NCI-H1436 treated with DMSO at 0.1 percent for 48 hours (cell line): ENCODE data around the gene QSER1.
"Not testable (repeated sequence)": the region's sequence is repeated elsewhere in the genome, so short reads cannot be mapped to it uniquely, and the experiment has no call there.

Experiments
- DNase-seq: peaks from one replicate; lab custom pipeline; 2025; lab: John Stamatoyannopoulos, UW

QSER1 gene

GRCh38 chr11:32892355-32893092, at the start of gene QSER1:
Gene QSER1 (plus strand): TSS chr11:32892811. CDS start chr11:32893126, 315 bp downstream.
- no peak for DNase-seq

GRCh38 chr11:32843544-32843943, 49.1 kb upstream of the QSER1 start:
- no peak for DNase-seq

GRCh38 chr11:32847511-32847910, 45.1 kb upstream of the QSER1 start:
- DNase-seq: no peak

DNA sequence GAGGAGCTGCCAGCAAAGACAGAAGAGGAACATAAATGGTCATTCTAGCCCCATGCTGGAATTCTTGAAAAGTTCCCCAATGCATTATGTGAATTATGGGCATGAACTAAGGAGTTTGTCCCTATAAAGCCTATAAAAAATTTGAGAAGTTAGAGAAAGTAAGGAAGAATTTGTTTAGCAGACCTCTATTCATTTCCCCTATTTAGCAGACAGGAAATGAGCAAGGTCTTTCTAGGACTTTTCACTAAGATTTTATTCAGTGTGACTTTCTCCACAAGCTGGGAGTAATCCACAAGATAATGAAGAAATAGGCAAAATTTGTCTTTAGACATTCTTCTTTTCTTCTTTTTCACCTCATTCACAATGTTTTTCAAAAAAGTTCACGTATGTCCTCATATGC, 42.9 kb upstream of the QSER1 start:
- DNase-seq: no peak

- DNase-seq: no peak
Measured at GRCh38 chr11:32851251-32851650, 41.4 kb upstream of the QSER1 start.

GRCh38 chr11:32852207-32852606, 40.4 kb upstream of the QSER1 start:
- DNase-seq: no peak

DNA sequence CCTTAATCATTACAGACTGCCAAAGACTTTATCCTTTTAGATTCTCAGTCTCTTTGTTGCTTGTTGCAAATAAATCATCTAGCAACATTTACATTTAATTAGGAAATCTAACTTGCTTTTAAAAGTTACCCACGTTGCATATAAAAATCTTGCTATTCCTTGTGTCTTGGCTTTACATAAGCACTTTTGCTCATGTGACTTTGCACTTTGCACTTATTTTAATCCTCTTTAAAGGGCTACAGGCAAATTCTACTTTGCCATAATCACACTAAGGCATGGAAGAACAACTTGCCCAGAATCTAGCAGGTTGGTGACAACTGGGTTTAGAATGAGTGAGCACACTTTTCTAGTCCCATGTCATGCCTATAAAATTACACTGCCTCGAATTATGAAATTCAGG, 37.0 kb upstream of the QSER1 start:
- DNase-seq: no peak

DNA sequence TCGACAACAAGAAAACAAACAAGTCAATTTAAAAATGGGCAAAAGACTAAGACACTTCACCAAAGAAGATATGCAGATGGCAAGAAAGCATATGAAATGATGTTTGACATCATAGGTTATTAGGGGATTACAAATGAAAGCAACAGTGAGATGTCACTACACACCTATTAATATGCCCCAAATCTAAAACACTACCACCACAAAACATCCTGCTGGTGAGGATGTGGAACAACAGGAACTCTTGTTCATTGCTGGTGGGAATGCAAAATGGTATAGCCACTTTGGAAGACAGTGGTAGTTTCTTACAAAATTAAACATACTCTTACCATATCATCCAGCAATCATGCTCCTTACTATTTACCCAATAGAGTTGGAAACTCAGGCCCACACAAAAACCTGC, 33.9 kb upstream of the QSER1 start:
- no peak for DNase-seq

DNA sequence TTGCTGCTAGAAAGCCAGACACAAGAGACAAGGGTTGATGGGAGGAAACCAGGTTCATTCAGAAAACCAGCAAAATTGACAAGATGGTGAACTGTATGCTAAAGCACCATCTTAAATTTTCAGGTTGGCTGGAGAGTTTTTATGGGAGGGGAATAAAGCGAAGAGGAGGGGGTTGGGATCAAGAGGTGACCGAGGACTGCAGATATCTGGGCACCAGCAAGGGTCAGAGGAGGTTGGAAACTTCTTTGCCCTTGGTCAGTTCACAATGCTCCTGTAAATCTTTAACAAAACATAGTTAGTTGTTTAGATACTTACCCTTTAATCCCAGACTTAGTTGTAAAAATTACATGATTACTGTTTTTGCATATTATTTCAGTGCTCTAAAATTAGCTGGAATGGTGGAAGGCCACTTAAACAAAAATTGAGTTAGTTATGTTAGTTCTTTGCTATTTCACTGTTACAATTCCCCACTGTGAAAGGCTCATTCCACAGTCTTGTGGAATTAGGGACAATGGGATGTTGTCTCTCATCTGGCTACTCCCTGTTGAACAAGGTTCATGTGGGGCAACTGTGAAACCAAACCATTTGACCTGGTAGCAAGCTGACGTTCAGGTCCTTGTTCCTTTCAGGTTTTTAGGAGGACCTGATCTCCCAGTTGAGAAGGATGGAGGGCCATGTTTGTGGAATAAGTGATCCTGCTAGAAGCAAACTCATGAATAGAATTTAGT, 30.6 kb upstream of the QSER1 start:
- DNase-seq: no peak

DNA sequence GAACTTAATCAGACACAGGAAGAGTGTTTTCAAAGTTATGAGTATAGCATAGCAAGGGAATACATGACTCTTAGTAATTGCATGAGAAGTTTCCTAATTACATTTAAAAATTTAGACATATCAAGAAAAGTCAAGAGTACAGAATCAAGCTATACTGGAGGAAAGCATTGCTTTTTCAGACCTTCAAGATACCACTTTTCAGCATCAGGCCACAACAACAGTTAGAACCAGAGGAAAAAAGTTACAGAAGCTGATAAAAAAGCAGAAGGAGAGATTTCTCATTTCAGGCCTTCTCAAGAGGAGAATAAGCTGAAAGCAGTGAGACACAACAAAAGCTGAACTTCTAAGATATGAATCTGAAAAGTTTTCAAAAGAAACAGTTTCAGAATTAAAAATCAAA, 28.1 kb upstream of the QSER1 start:
- DNase-seq: no peak

GRCh38 chr11:32868752-32869151, 23.9 kb upstream of the QSER1 start:
- DNase-seq: not testable (repeated sequence)

GRCh38 chr11:32870676-32871075, 21.9 kb upstream of the QSER1 start:
- no peak for DNase-seq

DNA sequence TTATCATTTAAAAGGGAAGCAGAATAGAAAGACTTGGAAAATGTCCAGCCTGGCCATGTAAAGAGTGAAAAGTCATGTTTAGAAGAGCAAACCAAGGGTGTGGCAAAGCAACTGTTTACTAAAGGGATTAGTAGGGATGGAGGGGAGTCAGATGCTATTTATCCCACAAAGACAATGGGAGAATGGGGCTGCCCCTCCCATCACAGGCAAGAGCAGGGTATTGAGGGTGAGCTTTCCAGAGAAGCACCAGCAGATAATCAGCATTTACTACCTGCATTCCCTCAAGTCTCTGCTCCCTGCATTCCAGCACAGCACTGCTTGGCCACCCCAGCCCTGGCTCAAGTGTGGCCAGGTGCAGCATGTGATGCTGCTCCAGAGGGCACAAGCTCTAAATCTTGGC, 18.5 kb upstream of the QSER1 start:
- no peak for DNase-seq

DNA sequence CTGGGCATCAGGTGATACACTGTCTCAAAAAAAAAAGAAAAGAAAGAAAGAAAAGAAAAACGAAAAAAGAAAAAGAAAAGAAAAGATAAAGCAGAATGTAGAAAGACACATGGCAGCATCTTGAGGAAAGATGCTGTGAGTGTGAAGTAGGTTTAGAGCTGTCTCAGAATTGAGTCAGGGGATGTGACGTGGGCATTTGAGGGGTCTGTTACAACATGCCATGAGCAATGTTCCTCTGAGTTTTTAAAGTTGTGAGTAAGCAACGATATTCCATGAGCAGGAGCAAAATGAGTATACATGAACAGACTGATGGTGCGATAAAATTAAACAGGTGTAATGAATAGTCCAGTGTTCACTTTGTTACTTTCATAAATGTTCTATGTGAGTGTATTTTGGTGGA, 11.3 kb upstream of the QSER1 start:
- no peak for DNase-seq

DNA sequence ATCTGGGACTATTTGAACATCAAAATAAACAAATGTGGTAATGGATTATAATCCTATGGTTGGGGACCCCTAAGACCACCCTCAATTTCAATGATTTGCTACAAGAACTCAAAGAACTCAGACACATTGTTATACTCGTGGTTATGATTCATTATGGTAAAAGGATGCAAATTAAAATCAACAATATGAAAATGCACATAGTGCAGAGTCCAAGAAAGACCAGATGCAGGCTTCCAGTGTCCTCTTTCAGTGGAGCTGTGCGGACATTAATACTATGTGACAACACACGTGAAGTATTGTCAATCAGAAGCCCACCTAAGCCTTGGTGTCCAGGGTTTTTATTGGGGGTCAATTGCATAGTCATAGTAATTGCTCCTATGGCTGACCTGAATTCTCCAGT, 9.2 kb upstream of the QSER1 start:
- DNase-seq: no peak

DNA sequence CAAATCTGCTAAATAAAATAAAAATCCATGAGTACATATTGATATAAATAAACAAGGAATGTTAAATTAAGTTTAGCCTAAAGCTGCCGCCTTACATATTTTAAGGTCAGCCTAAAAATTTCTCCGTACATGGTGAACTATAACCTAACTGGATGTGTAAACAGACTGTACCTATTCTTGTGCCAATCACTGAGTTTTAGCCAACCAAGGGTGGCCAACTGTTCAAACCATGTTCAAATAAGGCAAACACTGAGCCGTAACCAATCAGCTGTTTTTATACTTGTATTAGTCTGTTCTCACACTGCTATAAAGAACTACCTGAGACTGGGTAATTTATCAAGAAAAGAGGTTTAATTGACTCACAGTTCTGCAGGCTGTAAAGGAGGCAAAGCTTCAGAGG, 8.6 kb upstream of the QSER1 start:
- DNase-seq: no peak

DNA sequence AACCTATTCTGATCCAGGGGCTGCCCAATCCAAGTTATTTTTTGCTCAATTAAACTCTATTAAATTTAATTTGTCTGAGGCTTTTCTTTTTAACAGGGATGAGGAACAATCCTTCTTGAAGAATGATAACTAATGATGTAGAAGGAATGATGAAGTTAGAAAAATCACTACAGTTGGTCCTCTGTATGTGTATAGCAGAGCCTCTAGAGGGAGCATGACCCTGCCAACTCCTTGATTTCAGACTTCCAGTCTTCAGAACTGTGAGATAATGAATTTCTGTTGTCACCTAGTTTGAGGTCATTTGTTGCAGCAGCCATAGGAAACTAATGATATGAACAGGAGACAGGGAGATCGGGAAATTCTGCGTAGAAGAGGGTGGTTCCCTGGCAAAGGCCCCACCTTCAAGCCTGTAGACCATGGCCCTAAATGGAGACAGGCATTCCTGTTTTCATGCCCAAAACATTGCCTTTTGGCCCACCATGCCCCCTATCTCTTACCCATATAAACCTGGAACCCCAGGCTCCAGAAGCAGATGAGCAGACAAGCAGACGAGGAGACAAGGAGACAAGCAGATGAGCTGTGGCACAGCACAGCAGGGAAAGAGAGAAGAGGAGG, 7.7 kb upstream of the QSER1 start:
- DNase-seq: no peak

GRCh38 chr11:32885556-32885955, 7.1 kb upstream of the QSER1 start:
- no peak for DNase-seq

- DNase-seq: no peak
Measured at GRCh38 chr11:32886180-32886579, 6.4 kb upstream of the QSER1 start.

DNA sequence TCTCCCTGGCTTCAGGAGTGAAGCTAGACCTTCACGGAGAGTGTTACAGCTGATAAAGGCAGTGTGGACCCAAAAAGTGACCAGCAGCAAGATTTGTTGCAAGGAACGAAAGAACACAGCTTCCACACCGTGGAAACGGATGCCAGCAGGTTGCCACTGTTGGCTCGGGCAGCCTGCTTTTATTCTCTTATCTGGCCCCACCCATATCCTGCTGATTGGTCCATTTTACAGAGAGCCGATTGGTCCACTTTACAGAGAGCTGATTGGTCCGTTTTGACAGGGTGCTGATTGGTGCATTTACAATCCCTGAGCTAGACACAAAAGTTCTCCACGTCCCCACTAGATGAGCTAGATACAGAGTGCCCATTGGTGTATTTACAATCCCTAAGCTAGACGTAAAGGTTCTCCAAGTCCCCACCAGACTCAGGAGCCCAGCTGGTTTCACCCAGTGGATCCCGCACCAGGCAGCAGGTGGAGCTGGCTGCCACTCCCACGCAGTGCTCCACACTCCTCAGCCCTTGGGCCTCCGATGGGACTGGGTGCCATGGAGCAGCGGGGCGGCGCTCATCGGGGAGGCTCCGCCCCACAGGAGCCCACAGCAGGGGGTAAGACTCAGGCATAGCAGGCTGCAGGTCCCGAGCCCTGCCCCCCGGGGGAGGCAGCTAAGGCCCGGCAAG, 4.8 kb upstream of the QSER1 start:
- DNase-seq: not testable (repeated sequence)

DNA sequence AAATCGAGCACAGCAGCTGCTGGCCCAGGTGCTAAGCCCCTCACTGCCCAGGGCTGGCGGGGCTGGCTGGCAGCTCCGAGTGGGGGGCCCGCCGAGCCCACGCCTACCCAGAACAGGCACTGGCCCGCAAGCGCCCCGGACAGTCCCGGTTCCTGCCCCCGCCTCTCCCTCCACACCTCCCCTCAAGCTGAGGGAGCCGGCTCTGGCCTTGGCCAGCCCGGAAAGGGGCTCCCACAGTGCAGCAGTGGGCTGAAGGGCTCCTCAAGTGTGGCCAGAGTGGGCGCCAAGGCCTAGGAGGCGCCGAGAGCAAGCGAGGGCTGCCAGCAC, 4.3 kb upstream of the QSER1 start:
- DNase-seq: not testable (repeated sequence)

DNA sequence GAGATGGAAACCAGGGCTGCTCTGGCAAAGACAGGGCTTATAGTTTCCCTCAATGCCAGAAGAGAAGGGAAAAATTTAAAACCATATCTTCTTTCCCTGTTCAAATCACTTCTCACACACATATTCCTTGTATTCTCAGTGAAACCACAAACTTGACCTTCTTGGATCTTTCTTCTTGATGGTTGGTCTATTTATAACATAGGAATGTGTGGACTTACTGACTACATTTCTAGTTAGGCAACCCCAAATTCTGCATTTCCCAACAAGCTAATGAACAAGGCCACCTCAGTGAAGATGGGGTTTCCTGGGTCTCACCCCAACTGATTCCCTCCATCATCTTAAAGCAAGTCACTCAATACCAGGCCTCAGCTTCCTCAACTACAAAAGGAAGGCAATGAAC, 3.8 kb upstream of the QSER1 start:
- DNase-seq: no peak
